GM12892 (cell line): ENCODE results near the gene PRRT2.

Experiments
- POLR2A ChIP-seq: IDR thresholded peaks from 2 replicates; pipeline ENCODE4 v1.6.1; 2011; ENCODE audit warnings: low read depth, low read length, control low read depth
- POLR2AphosphoS5 ChIP-seq: IDR thresholded peaks from 2 replicates; pipeline ENCODE4 v1.6.1; 2011; ENCODE audit warnings: low read depth, low read length, control low read depth
- TAF1 ChIP-seq: IDR thresholded peaks from 2 replicates; pipeline ENCODE4 v1.6.1; 2011; ENCODE audit warnings: low read depth, mild to moderate bottlenecking, control low read depth, low read length, borderline replicate concordance

- TF ChIP-seq POLR2AphosphoS5: no peak
- no peak for TF ChIP-seq POLR2A
- no peak for TF ChIP-seq TAF1
These were observed 22.1 kb downstream of the PRRT2 start for GRCh38 chr16:29834079-29834478.
